Stomach smooth muscle (tissue), 2 donors: ENCODE measurements around the gene ADARB1.
A peak's percentile ranks its signal among the peaks of the same experiment; 100 is the strongest.

Experiments
- H3K27ac ChIP-seq: one replicate; pipeline ENCODE4 v1.7.0; 2013; ENCODE audit warnings: mild to moderate bottlenecking, low read length, inconsistent platforms
- H3K27me3 ChIP-seq, 2 donors: one replicate each; pipeline ENCODE4 v1.7.0; 2013; ENCODE audit warnings: low read length in 2 of 2; ENCODE audit not compliant: insufficient read depth in 2 of 2, control insufficient read depth in 1 of 2
- H3K36me3 ChIP-seq, 2 donors: one replicate each; pipeline ENCODE4 v1.7.0; 2013; ENCODE audit warnings: low read length in 2 of 2; ENCODE audit not compliant: control insufficient read depth in 2 of 2, insufficient read depth in 2 of 2
- H3K4me1 ChIP-seq: one replicate; pipeline ENCODE4 v1.7.0; 2013; ENCODE audit warnings: low read length; ENCODE audit not compliant: control insufficient read depth, insufficient read depth
- H3K4me3 ChIP-seq, 2 donors: one replicate each; pipeline ENCODE4 v1.7.0; 2013; ENCODE audit warnings: low read length in 2 of 2
- H3K9ac ChIP-seq, 2 donors: one replicate each; pipeline ENCODE4 v1.7.0; 2013; ENCODE audit warnings: low read length in 2 of 2, mild to moderate bottlenecking in 1 of 2
- H3K9me3 ChIP-seq, 2 donors: one replicate each; pipeline ENCODE4 v1.7.0; 2013; ENCODE audit warnings: low read length in 2 of 2; ENCODE audit not compliant: control insufficient read depth in 2 of 2
- donor health status: healthy.
- donor health status: Pancreatic carcinoma.

Gene ADARB1

GRCh38 chr21:45040157-45040711 is 34.1 kb upstream of the ADARB1 start:
- H3K36me3 ChIP-seq: no peaks in the 10 kb centered on the region
- H3K27me3 ChIP-seq: no peaks in the 10 kb centered on the region
- H3K9me3 ChIP-seq: peaks cover 4 to 7% of the 10 kb centered on the region in 2 donors
- peaks cover 12% of the 10 kb centered on the region for H3K4me1 ChIP-seq
- no peak overlapping the region for H3K9ac ChIP-seq
- H3K27ac ChIP-seq: no peak overlapping the region
- no peak overlapping the region for H3K4me3 ChIP-seq

- peaks cover 4 to 7% of the 10 kb centered on the region in 2 donors for H3K9me3 ChIP-seq
- no peaks in the 10 kb centered on the region for H3K27me3 ChIP-seq
- no peak overlapping the region for H3K9ac ChIP-seq
- H3K4me3 ChIP-seq: no peak overlapping the region
- no peaks in the 10 kb centered on the region for H3K36me3 ChIP-seq
- no peak overlapping the region for H3K27ac ChIP-seq
- peaks cover 12% of the 10 kb centered on the region for H3K4me1 ChIP-seq
These were observed 33.6 kb upstream of the ADARB1 start for GRCh38 chr21:45040739-45041138.

- Histone ChIP-seq H3K27ac (no peak overlapping the region), H3K27me3 (no peaks in the 10 kb centered on the region), H3K9ac (no peak overlapping the region), H3K4me3 (peak overlapping the region in 1 of 2 donors; percentile 15), H3K36me3 (no peaks in the 10 kb centered on the region), H3K4me1 (peaks cover 12% of the 10 kb centered on the region), H3K9me3 (peaks cover 5 to 7% of the 10 kb centered on the region in 2 donors)
These were observed 33.0 kb upstream of the ADARB1 start for GRCh38 chr21:45041351-45041805.

GRCh38 chr21:45041984-45042663 is 32.3 kb upstream of the ADARB1 start:
- peaks cover 2 to 3% of the 10 kb centered on the region in 2 donors for H3K9me3 ChIP-seq

GRCh38 chr21:45042664-45043161 is 31.7 kb upstream of the ADARB1 start:
- H3K27ac ChIP-seq: no peak overlapping the region
- no peaks in the 10 kb centered on the region for H3K36me3 ChIP-seq
- H3K9me3 ChIP-seq: peaks cover 0 to 5% of the 10 kb centered on the region in 2 donors
- H3K4me3 ChIP-seq: no peak overlapping the region
- no peaks in the 10 kb centered on the region for H3K27me3 ChIP-seq
- H3K9ac ChIP-seq: no peak overlapping the region
- H3K4me1 ChIP-seq: peaks cover 12% of the 10 kb centered on the region

More at GRCh38 chr21:45041984-45042663, 32.3 kb upstream of the ADARB1 start:
- H3K4me3 ChIP-seq: no peak overlapping the region
- no peak overlapping the region for H3K9ac ChIP-seq
- no peaks in the 10 kb centered on the region for H3K36me3 ChIP-seq
- no peak overlapping the region for H3K27ac ChIP-seq
- H3K4me1 ChIP-seq: peaks cover 12% of the 10 kb centered on the region
- no peaks in the 10 kb centered on the region for H3K27me3 ChIP-seq

- no peak overlapping the region for H3K27ac ChIP-seq
- H3K27me3 ChIP-seq: no peaks in the 10 kb centered on the region
- no peak overlapping the region for H3K9ac ChIP-seq
- no peak overlapping the region for H3K4me3 ChIP-seq
- peaks cover 12% of the 10 kb centered on the region for H3K4me1 ChIP-seq
- H3K36me3 ChIP-seq: no peaks in the 10 kb centered on the region
- peaks cover 0 to 5% of the 10 kb centered on the region in 2 donors for H3K9me3 ChIP-seq
These were observed 30.8 kb upstream of the ADARB1 start for GRCh38 chr21:45043541-45044020.

- Histone ChIP-seq H3K27me3 (no peaks in the 10 kb centered on the region), H3K4me1 (peaks cover 8% of the 10 kb centered on the region), H3K9ac (no peak overlapping the region), H3K9me3 (peaks cover 0 to 5% of the 10 kb centered on the region in 2 donors), H3K27ac (no peak overlapping the region), H3K4me3 (no peak overlapping the region), H3K36me3 (no peaks in the 10 kb centered on the region)
These were observed 28.9 kb upstream of the ADARB1 start for GRCh38 chr21:45045481-45045880.

- H3K36me3 ChIP-seq: no peaks in the 10 kb centered on the region
- H3K9ac ChIP-seq: no peak overlapping the region
- H3K4me3 ChIP-seq: no peak overlapping the region
- peaks cover 0 to 5% of the 10 kb centered on the region in 2 donors for H3K9me3 ChIP-seq
- no peak overlapping the region for H3K27ac ChIP-seq
- H3K27me3 ChIP-seq: no peaks in the 10 kb centered on the region
- no peaks in the 10 kb centered on the region for H3K4me1 ChIP-seq
These were observed 27.1 kb upstream of the ADARB1 start for GRCh38 chr21:45047257-45047656.

GRCh38 chr21:45048026-45048698 is 26.2 kb upstream of the ADARB1 start:
- Histone ChIP-seq H3K9me3 (peaks cover 0 to 5% of the 10 kb centered on the region in 2 donors), H3K27me3 (peaks cover 0 to 2% of the 10 kb centered on the region in 2 donors)

GRCh38 chr21:45048968-45049367 is 25.4 kb upstream of the ADARB1 start:
- Histone ChIP-seq H3K4me1 (no peaks in the 10 kb centered on the region), H3K27me3 (peaks cover 0 to 2% of the 10 kb centered on the region in 2 donors), H3K9ac (no peak overlapping the region), H3K27ac (no peak overlapping the region), H3K36me3 (no peaks in the 10 kb centered on the region), H3K4me3 (no peak overlapping the region), H3K9me3 (peaks cover 0 to 5% of the 10 kb centered on the region in 2 donors)

More at GRCh38 chr21:45048026-45048698, 26.2 kb upstream of the ADARB1 start:
- Histone ChIP-seq H3K36me3 (no peaks in the 10 kb centered on the region), H3K4me3 (no peak overlapping the region), H3K4me1 (no peaks in the 10 kb centered on the region), H3K9ac (no peak overlapping the region), H3K27ac (no peak overlapping the region)
